MCF 10A (cell line): Measurements from ENCODE around the gene AIG1. TPM values are rescaled to one million over a fixed set of nuclear protein-coding genes. Genes with fewer than 3 reads are reported as not detected.

Experiments
- BruUV-seq: library from RNA; stranded (reverse); fragments of 400-500 nt; replicated peaks from 2 replicates; lab custom pipeline; 2021; lab: Mats Ljungman, UMichigan
- CTCF ChIA-PET: fragments of 300-600 bp; sonication (Branson Sonifier 250); formaldehyde crosslinking; extraction: SDS; loops from one replicate; lab custom pipeline; 2021; ENCODE audit warnings: antibody characterized with exemption, inconsistent platforms; lab: Yijun Ruan, JAX
- POLR2A ChIA-PET: fragments of 300-600, 350-650 bp; sonication (Branson Sonifier 250); formaldehyde crosslinking; extraction: SDS; loops from one replicate; lab custom pipeline; 2020; ENCODE audit warnings: antibody characterized with exemption, inconsistent platforms; lab: Yijun Ruan, JAX
- DNase-seq: peaks from one replicate; pipeline ENCODE4 v3.0.0-alpha.2; 2018; ENCODE audit not compliant: unreplicated experiment
- H3K27ac Mint-ChIP-seq: one replicate; pipeline ENCODE4 v1.8.0; 2022; ENCODE audit warnings: mild to moderate bottlenecking, low read depth, mixed read lengths; ENCODE audit not compliant: unreplicated experiment
- H3K27me3 Mint-ChIP-seq: one replicate; pipeline ENCODE4 v1.8.0; 2022; ENCODE audit warnings: mixed read lengths; ENCODE audit not compliant: insufficient read depth, unreplicated experiment
- H3K36me3 Mint-ChIP-seq: one replicate; pipeline ENCODE4 v1.8.0; 2022; ENCODE audit warnings: mild to moderate bottlenecking, moderate library complexity, mixed read lengths; ENCODE audit not compliant: insufficient read depth, unreplicated experiment
- H3K4me1 Mint-ChIP-seq: one replicate; pipeline ENCODE4 v1.8.0; 2022; ENCODE audit warnings: mixed read lengths; ENCODE audit not compliant: insufficient read depth, unreplicated experiment
- H3K4me3 Mint-ChIP-seq: one replicate; pipeline ENCODE4 v1.8.0; 2022; ENCODE audit warnings: mild to moderate bottlenecking, moderate library complexity, mixed read lengths; ENCODE audit not compliant: unreplicated experiment
- H3K9me3 Mint-ChIP-seq: one replicate; pipeline ENCODE4 v1.8.0; 2022; ENCODE audit warnings: mixed read lengths; ENCODE audit not compliant: unreplicated experiment
- CTCF ChIP-seq: fragments of 200-600 bp; IDR thresholded peaks from one replicate; pipeline ENCODE4 v1.8.0; 2022; ENCODE audit warnings: antibody characterized with exemption, mild to moderate bottlenecking; ENCODE audit not compliant: unreplicated experiment
- intact Hi-C: fragments of 100-400 bp; cut with micrococcal nuclease; formaldehyde crosslinking; loops from 2 replicates; pipeline ENCODE4 v1.14.1; 2022
- total RNA-seq: library from RNA; stranded (reverse); gene quantifications from 2 replicates; pipeline ENCODE4 v1.2.3, GENCODE V29; 2022

Gene AIG1
- total RNA-seq, 1 experiment from 2014 or later = 106 TPM

- H3K4me1 Mint-ChIP-seq = no peaks in the 10 kb centered on the region
- CTCF ChIA-PET = interaction anchor here (0.6 to 2.4 kb wide), 3 partner anchors 9 to 547 kb away, joined by 3 to 8 read pairs (median 3); no protein-coding TSS in a partner anchor
- POLR2A ChIA-PET = no interaction called here
- no peaks in the 10 kb centered on the region for H3K27me3 Mint-ChIP-seq
- H3K4me3 Mint-ChIP-seq = no peak overlapping the region
- H3K36me3 Mint-ChIP-seq = no peaks in the 10 kb centered on the region
- DNase-seq = no peak
- intact Hi-C loops = no loop called here
- H3K27ac Mint-ChIP-seq = no peak overlapping the region
- peaks cover 8% of the 10 kb centered on the region for H3K9me3 Mint-ChIP-seq
- TF ChIP-seq CTCF = no peak
- BruUV-seq = no TSS peak
Measured at GRCh38 chr6:143260857-143261256, 200.2 kb downstream of the AIG1 start.

- BruUV-seq = no TSS peak
- CTCF ChIA-PET = interaction anchor here (1.1 to 2.4 kb wide), 2 partner anchors 8 to 165 kb away, joined by 4 to 8 read pairs; no protein-coding TSS in a partner anchor
- Mint-ChIP-seq H3K4me1 (no peaks in the 10 kb centered on the region), H3K36me3 (no peaks in the 10 kb centered on the region), H3K27me3 (no peaks in the 10 kb centered on the region), H3K9me3 (peaks cover 8% of the 10 kb centered on the region), H3K4me3 (no peak overlapping the region), H3K27ac (no peak overlapping the region)
- DNase-seq = no peak
- no peak for TF ChIP-seq CTCF
- POLR2A ChIA-PET = interaction anchor here (1.2 kb wide), 1 partner anchor 9 kb away, joined by 4 read pairs; no protein-coding TSS in a partner anchor
- intact Hi-C loops = no loop called here
Measured at GRCh38 chr6:143261899-143262436, 201.3 kb downstream of the AIG1 start.

- H3K4me1 Mint-ChIP-seq = no peaks in the 10 kb centered on the region
- no peak for TF ChIP-seq CTCF
Measured at GRCh38 chr6:143262859-143263258, 202.2 kb downstream of the AIG1 start.

GRCh38 chr6:143264379-143264778, 203.7 kb downstream of the AIG1 start:
- Mint-ChIP-seq H3K9me3 (peaks cover 2% of the 10 kb centered on the region), H3K4me3 (no peak overlapping the region), H3K36me3 (no peaks in the 10 kb centered on the region), H3K4me1 (no peaks in the 10 kb centered on the region), H3K27ac (no peak overlapping the region), H3K27me3 (no peaks in the 10 kb centered on the region)
- POLR2A ChIA-PET = interaction anchor here (1.3 kb wide), 1 partner anchor 147 kb away, joined by 3 read pairs; no protein-coding TSS in a partner anchor
- BruUV-seq = no TSS peak
- CTCF ChIA-PET = interaction anchor here (0.6 to 0.7 kb wide), 2 partner anchors 337 to 543 kb away, joined by 3 read pairs; no protein-coding TSS in a partner anchor
- intact Hi-C loops = no loop called here
- DNase-seq = no peak
- TF ChIP-seq CTCF = no peak

More at GRCh38 chr6:143262859-143263258, 202.2 kb downstream of the AIG1 start:
- CTCF ChIA-PET = interaction anchor here (0.6 kb wide), 1 partner anchor 163 kb away, joined by 4 read pairs; no protein-coding TSS in a partner anchor
- Mint-ChIP-seq H3K27ac (no peak overlapping the region), H3K36me3 (no peaks in the 10 kb centered on the region), H3K4me3 (no peak overlapping the region), H3K27me3 (no peaks in the 10 kb centered on the region), H3K9me3 (peaks cover 8% of the 10 kb centered on the region)
- no TSS peak for BruUV-seq
- DNase-seq = no peak
- POLR2A ChIA-PET = interaction anchor here (1.2 kb wide), 1 partner anchor 8 kb away, joined by 4 read pairs; no protein-coding TSS in a partner anchor
- intact Hi-C loops = no loop called here
